Stimulated activated CD8-positive, alpha-beta memory T cell treated with anti-CD3 and anti-CD28 coated beads, Interleukin-15, amount 100 ng/mL, for 48 hours (primary cell): ENCODE measurements around the gene DAP3.
"Not testable (repeated sequence)": the region's sequence is repeated elsewhere in the genome, so short reads cannot be mapped to it uniquely, and the experiment has no call there.

Experiments
- DNase-seq, 2 donors: peaks; one replicate each; pipeline ENCODE4 v3.0.0-alpha.2; 2020; ENCODE audit warnings: low read depth in 2 of 2

DAP3 gene

DNA sequence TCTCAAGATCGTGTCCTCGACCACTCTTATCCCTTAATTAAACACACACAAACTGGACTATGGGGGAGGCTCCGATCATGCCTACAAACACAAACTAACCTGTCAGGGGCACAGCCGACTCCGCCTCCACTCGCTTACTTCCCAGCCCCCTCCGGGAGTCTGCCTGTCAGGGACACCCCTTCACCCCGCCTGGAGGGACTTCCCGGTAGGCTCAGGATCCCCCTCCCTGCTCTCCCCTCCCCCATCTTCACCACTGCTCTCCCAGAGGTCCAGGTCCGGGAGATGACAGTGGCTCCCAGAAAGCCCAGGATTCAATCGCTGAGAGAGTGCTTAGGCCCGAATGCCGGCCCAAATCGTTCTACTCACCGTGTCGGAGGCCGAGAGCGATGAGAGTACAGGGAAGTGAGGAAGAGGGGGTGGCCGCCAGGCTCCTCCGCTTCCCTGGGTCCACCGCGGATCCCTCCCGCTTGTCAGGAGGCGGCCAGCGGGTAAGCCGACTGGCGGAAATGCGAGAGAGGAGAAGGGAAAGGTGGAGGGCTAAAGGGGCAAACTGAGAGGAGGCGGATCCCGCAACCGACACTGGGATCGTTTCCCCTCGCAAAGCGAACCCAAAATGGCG is 1.1 kb upstream of the DAP3 start:
- DNase-seq = not testable (repeated sequence)

DNA sequence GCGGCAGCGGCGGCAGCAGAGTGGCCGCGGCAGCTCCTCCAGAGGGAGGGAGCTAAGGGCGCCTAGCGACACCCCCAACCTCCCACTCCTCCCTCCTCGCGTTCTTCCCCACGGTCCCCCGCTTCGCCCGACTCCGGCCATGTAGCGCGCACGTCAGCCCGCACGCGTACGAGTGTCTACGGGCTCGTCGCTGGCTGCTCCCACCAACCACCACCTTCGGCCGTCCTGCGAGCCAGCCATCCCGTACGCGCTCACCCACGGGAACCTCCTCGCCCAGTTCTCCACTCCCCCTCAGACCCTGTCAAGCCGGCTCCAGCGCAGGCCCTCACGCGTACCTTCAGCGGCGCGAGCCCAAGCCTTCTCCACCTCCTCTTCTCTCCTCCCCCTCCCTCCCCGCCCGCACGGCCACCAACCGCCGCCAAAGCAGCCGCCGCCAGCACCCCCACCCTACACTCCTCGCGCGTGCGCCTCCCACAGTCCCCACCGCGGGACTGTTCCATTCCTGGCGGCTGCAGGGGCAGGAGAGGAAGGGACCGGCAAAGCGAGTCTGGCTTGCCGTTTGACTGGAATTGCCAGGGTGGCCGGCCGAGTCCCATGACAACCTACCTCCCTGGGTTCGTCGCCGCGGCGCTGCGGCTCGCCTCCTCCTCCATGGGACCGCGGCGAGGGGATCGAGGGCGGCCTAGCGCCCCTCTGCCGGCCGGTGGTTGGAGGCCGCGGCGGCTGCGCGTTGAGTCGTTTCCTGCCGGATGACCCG is 389 bp upstream of the DAP3 start, which contains the start of gene YY1AP1:
YY1AP1 (minus strand) TSS at position 451 of the 757 bp plus-strand sequence. CDS start 8,338 bp downstream, outside the sequence.
- peak; percentile 85 to 88 for DNase-seq

DNA sequence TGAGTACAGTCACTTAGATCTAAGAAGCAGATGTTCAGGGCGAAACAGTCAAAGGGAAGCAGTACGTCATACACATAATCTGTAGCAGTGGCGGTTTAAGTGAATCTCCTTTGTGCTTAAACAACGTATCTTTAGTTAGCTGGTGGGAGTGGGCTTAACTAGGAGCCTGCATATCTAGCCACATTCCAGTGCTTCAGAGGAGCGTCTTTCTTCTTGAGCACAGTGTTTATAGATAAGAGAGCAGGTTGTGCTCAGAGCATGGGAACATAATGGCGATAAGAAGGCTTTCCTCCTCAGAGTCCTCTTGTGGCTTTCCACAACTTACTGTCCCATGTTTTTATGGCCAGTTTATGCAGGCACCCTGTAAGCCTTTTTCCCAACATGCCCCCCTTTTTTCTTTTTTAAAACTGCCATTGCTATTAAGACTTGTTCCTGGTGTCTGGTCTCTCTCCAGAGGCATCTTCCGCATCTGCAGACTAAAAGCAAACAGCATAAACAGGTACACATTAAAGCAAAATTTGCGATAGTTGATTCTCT is 3.2 kb downstream of the DAP3 start:
- no peak for DNase-seq

DNA sequence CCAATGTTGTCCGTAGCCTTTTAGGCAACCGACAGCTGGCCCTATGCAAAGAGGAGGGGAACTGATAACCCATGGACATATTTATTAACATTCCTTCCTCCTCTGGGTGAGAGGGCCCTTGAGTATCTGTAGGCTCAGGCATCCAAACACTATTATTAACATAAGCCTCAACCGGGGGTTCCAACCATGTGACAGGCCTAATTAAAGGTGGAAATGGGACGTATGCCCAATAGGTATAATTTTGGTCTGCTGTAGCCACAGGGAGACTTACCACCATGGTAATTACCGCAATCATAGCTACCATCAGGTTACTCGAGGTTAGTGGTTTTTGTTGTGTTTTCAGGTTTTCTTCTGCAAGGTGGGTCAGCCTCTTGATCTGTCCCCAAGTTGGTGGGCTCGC is 5.3 kb downstream of the DAP3 start:
- DNase-seq = no peak

DNA sequence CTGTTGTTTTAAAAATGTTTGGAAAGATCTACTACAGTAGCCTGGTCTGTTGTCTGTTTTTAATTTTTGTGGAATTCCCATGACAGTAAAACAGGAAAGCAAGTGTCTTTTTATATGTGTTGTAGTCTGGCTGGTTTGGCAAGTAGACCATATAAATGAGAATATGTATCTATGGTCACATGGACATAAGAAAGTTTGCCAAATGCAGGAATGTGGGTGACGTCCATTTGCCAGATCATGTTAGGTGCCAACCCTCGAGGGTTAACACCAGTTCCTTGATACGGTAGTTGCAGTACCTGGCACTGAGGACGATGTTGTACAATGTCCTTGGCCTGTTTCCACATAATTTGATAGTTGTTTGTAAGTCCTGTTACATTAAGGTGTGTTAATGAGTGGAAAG is 6.2 kb downstream of the DAP3 start:
- DNase-seq = no peak

DNA sequence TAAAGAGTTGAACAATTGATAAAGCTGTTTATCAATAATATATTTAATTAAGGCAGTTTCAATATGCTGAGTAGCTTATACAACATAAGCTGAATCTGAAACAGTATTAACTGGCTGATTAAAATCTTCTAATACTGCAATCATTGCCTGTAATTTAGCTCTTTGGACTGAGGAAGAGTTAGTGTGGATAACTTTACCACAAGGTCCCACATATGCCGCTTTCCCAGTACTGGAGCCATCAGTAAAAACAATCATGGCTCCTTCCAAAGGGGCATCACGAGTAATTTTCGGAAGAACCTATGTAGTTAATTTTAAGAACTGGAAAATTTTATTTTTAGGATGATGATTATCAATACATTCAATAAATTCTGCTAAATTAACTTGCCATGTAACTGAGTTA is 6.7 kb downstream of the DAP3 start:
- no peak for DNase-seq

DNA sequence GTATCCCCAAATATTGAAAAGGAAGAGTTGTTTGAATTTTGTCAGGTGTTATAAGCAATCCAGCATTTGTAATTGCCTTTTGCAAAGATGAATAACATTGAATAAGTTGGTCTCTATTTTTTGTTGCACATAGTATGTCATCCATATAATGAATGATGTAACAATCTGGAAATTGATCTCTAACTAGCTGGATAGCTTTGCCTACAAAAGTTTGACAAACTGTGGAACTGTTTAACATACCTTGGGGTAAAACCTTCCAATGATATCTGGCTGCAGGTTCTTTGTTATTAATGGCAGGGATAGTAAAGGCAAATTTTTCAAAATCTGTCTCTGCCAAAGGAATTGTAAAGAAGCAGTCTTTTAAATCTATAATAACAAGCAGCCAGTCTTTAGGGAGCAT is 7.6 kb downstream of the DAP3 start:
- no peak for DNase-seq

DNA sequence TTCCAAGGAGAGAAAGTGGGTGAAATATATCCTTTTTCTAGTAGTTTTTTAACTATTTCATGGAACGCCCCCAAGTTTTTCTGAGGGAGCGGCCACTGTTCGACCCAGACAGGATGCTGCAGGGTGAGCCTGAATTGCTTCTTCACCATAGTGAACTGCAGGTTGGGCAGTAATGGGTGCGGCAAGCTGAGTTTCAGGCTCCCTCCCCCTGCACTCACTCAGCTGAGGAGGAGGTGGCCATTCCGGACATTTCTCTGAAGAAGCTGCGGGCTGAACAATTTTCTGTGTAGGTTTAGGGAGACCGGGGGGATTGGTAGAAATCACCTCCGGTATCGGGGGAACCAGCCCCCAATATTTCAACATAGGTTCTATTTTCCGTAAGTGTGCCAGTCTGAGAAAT is 8.2 kb downstream of the DAP3 start:
- DNase-seq = no peak

DNA sequence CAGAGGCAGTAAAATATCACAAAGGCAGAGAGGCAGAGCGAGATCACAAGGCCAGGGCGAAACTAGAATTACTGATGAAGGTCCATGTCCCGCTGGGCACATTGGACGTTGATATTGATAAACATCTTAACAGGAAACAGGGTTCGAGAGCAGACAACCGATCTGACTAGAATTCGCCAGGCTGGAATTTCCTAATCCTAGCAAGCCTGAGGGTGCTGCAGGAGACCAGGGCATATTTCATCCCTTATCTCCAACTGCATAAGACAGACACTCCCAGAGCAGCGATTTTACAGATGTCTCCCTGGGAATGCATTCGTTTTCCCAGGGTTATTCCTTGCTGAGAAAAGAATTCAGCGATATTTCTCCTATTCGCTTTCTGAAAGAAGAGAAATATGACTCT is 8.7 kb downstream of the DAP3 start:
- DNase-seq = not testable (repeated sequence)

DNA sequence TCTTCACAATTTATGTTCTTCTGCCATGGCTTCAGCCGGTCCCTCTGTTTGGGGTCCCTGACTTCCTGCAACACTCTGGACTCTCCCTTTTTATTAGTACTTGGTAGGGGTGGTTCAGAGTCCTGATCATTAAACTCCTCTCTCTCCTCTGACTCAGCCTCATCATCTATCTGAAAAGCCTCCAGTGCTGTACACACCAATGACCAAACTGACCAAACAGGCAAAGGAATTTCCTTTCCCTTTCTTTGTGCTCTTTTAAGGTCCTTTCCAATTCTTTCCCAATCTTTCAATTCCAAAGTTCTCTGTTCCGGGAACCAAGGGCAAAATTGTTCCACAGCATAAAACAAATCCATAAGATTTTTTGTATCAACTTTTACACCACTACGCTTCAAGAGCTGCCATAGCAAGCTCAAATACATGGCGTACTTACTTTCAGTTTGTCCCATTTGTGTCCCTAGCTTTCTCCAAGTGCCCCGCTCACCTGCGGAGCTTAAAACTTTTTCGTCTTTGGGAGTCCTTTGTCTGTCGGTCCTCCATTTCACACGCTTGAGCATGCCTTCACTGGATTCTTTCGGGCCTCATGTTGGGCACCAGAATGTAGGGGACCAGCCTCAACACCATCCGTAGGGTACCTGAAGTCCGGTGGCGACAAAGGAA is 9.6 kb downstream of the DAP3 start:
- DNase-seq = no peak

DNA sequence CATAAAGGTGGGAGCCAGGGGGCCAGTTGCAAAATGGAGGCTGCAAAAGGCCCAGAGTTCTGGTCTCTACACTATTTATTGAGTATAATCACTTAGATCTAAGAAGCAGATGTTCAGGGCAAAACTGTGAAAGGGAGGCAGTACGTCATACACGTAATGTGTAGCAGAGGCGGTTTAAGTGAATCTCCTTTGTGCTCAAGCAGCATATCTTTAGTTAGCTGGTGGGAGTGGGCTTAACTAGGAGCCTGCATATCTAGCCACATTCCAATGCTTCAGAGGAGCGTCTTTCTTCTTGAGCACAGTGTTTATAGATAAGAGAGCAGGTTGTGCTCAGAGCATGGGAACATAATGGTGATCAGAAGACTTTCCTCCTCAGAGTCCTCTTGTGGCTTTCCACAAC is 10.2 kb downstream of the DAP3 start:
- not testable (repeated sequence) for DNase-seq

DNA sequence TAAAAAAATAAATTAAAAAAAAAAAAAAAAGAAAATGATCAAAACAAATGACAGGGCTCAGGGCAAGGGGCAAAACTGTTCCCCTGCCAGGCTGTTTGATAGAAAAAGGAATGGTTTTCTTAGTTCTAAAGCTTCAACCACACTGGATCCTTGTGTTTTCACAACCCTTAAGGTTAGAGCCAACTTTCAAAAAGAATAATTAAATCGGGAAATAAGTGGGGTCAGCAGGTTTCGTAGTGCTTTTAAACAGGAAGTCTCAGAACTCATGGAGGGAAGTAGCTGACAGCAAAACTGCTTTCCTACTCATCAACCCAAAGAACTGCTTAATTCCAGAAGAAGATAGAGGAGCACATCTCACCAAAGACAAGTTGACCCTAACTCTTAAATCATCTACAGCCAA is 12.8 kb downstream of the DAP3 start:
- DNase-seq = not testable (repeated sequence)

DNA sequence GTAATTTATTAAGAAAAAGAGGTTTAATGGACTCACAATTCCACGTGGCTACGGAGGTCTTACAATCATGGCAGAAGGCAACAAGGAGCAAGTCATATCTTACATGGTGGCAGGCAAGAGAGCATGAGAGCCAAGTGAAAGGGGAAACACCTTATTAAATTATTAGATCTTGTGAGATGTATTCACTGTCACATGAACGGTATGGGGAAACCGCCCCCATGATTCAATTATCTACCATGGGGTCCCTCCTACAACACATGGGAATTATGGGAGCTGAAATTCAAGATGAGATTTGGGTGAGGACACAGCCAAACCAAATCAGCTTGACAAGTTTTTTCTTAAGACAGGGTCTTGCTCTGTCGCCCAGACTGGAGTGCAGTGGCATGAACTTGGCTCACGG is 14.3 kb downstream of the DAP3 start:
- no peak for DNase-seq

DNA sequence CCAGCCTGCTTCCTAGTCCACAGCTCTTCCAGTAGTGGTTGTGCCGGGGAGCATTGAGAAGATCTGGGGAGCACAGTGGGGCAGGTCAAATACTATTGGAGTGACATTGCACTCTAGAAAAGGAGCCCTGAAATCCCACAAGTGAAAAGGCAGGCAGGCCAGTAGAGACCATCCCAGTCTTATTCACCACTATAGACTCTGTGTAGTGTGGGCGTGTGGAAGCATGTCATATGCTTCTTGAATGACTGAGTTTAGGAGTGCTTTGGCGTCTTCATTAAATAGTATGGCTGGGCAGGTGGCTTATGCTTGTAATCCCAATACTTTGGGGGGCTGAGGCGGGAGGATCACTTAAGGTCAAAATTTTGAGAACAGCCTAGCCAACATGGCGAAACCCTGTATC is 15.5 kb downstream of the DAP3 start:
- not testable (repeated sequence) for DNase-seq

DNA sequence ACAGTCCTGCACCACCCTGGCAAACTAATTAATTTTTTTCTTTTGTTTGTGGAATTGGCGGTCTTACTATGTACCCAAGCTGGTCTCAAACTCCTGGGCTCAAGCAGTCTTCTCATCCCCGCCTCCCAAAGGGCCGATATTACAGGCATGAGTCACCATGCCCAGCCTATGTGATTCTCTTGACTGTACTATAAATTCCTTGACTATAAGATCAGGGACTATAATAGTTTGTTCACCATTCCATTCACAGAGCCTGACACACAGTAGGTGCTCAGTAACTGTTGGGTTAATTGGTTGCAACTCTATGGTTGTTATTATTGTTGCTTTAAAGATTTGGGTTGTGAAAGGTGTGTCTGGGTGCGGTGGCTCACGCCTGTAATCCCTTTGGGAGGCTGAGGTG is 17.2 kb downstream of the DAP3 start:
- no peak for DNase-seq

DNA sequence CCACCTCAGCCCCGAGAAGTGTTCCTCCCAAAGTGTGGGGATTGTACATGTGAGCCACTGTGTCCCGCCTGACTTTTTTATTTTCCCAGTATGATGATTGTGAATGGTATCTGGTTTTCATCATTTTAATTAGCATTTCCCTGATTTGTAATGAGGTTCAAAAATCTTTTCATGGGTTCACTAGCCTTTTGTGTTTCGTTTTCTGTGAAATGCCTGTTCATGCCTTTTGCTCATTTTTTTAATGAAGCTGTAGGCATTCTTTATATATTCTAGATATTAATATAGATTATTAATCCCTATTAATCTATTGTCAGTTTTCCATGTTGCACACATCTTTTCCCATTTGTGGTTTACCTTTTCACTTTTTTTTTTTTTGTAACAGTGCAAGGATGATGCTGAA is 20.5 kb downstream of the DAP3 start:
- no peak for DNase-seq

DNA sequence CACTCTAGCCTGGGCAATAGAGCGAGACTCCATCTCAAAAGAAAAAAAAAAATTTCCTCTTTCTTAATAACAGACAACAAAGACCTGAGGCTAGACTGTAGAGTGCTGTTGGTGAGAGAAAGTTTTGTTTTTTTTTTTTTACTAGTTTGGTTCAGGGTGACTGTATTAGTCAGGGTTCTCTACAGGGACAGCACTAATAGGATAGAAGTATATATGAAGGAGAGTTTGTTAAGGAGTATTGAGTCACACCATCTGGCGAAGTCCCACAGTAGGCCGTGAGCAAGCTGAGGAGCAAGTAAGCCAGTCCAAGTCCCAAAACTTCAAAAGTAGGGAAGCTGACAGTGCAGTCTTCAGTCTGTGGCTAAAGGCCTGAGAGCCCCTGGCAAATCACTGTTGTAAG is 22.6 kb downstream of the DAP3 start:
- not testable (repeated sequence) for DNase-seq

DNA sequence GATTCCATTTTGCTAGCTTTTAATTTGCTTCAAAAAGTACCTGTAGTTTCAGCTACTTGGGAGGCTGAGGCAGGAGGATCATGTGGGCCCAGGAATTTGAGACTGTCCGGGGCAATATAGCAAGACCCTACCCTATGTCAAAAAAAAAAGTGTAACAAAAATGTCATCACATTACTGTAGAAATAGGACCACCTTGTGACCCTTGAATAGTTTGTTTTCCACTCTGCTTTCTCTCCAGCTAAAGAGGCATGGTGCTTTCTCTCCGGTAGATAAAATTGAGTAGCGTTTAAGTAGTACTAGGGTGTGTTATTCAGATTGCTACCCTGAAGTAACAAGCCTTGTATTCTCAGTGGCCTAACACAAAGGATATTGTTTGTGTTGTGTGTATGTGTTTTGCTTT is 23.7 kb downstream of the DAP3 start:
- DNase-seq = not testable (repeated sequence)

DNA sequence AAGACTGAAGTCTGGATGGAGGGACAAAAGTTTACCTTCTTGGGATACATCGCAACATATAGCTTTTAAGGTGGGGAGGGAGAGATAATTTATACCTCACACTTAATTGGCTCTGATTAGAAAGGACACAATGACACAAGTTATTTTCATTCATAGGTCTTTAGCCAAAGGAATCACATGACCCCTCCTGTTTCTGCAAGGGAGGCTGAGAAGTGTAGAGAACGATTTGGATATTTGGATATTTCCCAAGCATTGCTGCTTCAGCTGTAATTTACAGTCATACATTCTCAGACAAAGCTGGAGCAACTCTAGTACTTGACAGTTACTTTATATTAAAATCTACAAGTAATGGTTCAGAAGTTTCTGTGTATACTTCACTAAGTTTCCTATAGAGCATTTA is 24.2 kb downstream of the DAP3 start:
- no peak for DNase-seq

DNA sequence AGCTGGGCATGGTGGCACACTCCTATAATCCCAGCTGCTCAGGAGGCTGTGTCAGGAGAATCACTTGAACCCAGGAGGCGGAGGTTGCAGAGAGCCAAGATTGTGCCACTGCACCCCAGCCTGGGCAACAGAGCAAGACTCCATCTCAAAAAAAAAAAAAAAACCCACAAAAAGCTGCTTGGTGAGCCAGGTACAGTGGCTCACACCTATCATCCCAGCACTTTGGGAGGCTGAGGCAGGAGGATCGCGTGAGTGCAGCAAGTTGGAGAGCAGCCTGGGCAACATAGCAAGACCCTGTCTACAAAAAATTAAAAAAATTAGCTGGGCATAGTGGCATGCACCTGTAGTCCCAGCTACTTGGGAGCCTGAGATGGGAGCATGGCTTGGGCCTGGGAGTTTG is 26.2 kb downstream of the DAP3 start:
- not testable (repeated sequence) for DNase-seq

DNA sequence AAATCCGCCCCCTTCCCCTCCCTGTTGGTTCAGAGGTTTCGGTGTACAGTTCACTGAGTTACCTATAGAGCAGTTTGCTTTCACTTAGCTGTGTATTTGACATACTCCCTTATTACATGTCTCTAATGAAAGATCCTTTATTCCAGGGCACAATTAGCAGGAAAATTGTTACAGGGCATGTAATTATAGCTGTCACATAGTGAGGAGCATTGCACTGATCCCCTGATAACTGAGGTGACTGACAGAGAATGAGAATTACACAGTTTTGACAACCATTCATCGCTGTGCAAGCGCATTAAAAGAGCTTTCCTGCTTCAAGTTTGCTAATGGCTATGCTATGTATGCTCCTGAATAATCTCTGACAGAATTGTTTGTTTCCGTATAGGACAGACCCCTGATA is 26.9 kb downstream of the DAP3 start:
- no peak for DNase-seq

DNA sequence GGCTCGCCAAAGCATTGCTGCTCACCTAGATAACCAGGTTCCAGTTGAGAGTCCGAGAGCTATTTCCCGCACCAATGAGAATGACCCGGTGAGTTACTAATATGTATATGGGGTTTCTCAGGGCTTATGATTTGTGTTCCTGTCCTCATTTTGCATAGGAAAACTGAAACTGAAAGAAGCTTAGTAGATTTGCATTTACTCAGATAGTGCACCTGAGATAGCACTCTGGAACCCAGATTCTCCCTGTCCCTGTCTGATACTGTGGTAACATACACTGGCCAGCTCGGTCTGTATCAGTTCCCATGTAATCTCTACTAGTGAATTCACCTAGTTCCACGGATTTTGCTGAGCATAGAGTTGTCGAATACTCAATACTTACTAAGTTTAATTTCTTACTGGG is 28.1 kb downstream of the DAP3 start:
- DNase-seq = no peak
